H1 (cell line): ENCODE results near the gene SFXN1. TPM values are rescaled to one million over a fixed set of nuclear protein-coding genes. Genes with fewer than 3 reads are reported as not detected.

ENCODE experiments used
- ATF3 ChIP-seq: IDR thresholded peaks from 2 replicates; pipeline ENCODE4 v1.6.1; 2011; ENCODE audit warnings: low read depth, mild to moderate bottlenecking, low read length; ENCODE audit not compliant: insufficient read depth
- CHD7 ChIP-seq: fragments of 300-600 bp; sonication (generic); IDR thresholded peaks from 2 replicates; pipeline ENCODE4 v1.7.1; 2012; ENCODE audit warnings: low read length, moderate library complexity, mild to moderate bottlenecking, inconsistent platforms; ENCODE audit not compliant: insufficient replicate concordance
- EGR1 ChIP-seq: IDR thresholded peaks from 2 replicates; pipeline ENCODE4 v1.6.1; 2011; ENCODE audit warnings: low read depth, low read length, borderline replicate concordance
- GTF2F1 ChIP-seq: IDR thresholded peaks from 2 replicates; pipeline ENCODE4 v1.6.1; 2012; ENCODE audit warnings: low read depth, low read length, improper control_type of control experiment, borderline replicate concordance
- NANOG ChIP-seq: IDR thresholded peaks from 2 replicates; pipeline ENCODE4 v1.6.1; 2011; ENCODE audit warnings: low read length, low read depth, mild to moderate bottlenecking, inconsistent platforms; ENCODE audit not compliant: insufficient read depth, poor library complexity, severe bottlenecking
- POLR2A ChIP-seq, 2 experiments: IDR thresholded peaks; 1 replicate in 1 of 2; 2 replicates in 1 of 2; pipeline ENCODE4 v1.6.1; 2011; ENCODE audit warnings: low read depth in 2 of 2, low read length in 2 of 2, mild to moderate bottlenecking in 2 of 2; ENCODE audit errors: control extremely low read depth in 1 of 2
- POLR2AphosphoS5 ChIP-seq: IDR thresholded peaks from 2 replicates; pipeline ENCODE4 v1.6.1; 2011; ENCODE audit warnings: low read depth, low read length
- RFX5 ChIP-seq: IDR thresholded peaks from 2 replicates; pipeline ENCODE4 v1.6.1; 2011; ENCODE audit warnings: low read depth, low read length, improper control_type of control experiment, borderline replicate concordance
- SP1 ChIP-seq: IDR thresholded peaks from 2 replicates; pipeline ENCODE4 v1.6.1; 2011; ENCODE audit warnings: low read depth, low read length
- SRF ChIP-seq: IDR thresholded peaks from 2 replicates; pipeline ENCODE4 v1.6.1; 2011; ENCODE audit warnings: mild to moderate bottlenecking, low read depth, low read length, moderate library complexity
- TAF1 ChIP-seq: IDR thresholded peaks from 2 replicates; pipeline ENCODE4 v1.6.1; 2011; ENCODE audit warnings: mild to moderate bottlenecking, low read depth, low read length
- polyA plus RNA-seq, 7 experiments: library from polyadenylated mRNA; depleted of rRNA in 3 of 7; stranded (reverse) in 5 of 7; unstranded in 2 of 7; fragments of >200 nt in 5 of 7; fragments of 200-250 nt in 2 of 7; gene quantifications; 1 replicate in 5 of 7; 2 replicates in 1 of 7; 4 replicates in 1 of 7; pipeline versions ENCODE4 v1.2.1 to v1.2.3, GENCODE V29; 2011 to 2013; ENCODE audit warnings: missing spikeins in 2 of 7, mixed read lengths in 2 of 7
- total RNA-seq: library from RNA; stranded (reverse); fragmentation: NEBNext Ultra II Directional; extraction: Animal tissue kit (Norgen Biotek cat#: 25700); gene quantifications from 2 replicates; pipeline ENCODE4 v1.2.1, GENCODE V29; 2021

The SFXN1 gene
- total and polyA plus RNA-seq, 2 of the 8 experiments (the other 6 are each of a cell fraction or from before 2014, with no cell fraction given) = 72.7 to 97.6 TPM

- no peak for TF ChIP-seq CHD7
- TF ChIP-seq POLR2A (IDR thresholded peaks at IDR 0.05; ENCODE audit: control extremely low read depth in 1 of 2, low read depth in 2 of 2, low read length in 2 of 2) = peak; percentile 54 to 67
- peak; percentile 65; the same call in 1 of the 2 replicates for TF ChIP-seq TAF1
- TF ChIP-seq POLR2AphosphoS5 = peak; percentile 58; the same call in 1 of the 2 replicates
- peak; percentile 99 for TF ChIP-seq SRF
- TF ChIP-seq NANOG = no peak
- TF ChIP-seq SP1 = peak; percentile 39; the same call in 1 of the 2 replicates
- TF ChIP-seq RFX5 = no peak
- TF ChIP-seq ATF3 = no peak
- TF ChIP-seq EGR1 = no peak
- TF ChIP-seq GTF2F1 = no peak
Measured at GRCh38 chr5:175548626-175549311, 70.4 kb downstream of the SFXN1 start (continued).
